GM20000 (cell line): ENCODE measurements around the gene CXCL1.

Experiments
- DNase-seq: peaks from one replicate; pipeline ENCODE4 v3.0.0; 2012; ENCODE audit warnings: low spot score
- CTCF ChIP-seq: IDR thresholded peaks from 2 replicates; pipeline ENCODE4 v1.5.1; 2012; ENCODE audit warnings: mild to moderate bottlenecking, control low read depth; ENCODE audit errors: extremely low read depth, missing control alignments

CXCL1 gene

DNA sequence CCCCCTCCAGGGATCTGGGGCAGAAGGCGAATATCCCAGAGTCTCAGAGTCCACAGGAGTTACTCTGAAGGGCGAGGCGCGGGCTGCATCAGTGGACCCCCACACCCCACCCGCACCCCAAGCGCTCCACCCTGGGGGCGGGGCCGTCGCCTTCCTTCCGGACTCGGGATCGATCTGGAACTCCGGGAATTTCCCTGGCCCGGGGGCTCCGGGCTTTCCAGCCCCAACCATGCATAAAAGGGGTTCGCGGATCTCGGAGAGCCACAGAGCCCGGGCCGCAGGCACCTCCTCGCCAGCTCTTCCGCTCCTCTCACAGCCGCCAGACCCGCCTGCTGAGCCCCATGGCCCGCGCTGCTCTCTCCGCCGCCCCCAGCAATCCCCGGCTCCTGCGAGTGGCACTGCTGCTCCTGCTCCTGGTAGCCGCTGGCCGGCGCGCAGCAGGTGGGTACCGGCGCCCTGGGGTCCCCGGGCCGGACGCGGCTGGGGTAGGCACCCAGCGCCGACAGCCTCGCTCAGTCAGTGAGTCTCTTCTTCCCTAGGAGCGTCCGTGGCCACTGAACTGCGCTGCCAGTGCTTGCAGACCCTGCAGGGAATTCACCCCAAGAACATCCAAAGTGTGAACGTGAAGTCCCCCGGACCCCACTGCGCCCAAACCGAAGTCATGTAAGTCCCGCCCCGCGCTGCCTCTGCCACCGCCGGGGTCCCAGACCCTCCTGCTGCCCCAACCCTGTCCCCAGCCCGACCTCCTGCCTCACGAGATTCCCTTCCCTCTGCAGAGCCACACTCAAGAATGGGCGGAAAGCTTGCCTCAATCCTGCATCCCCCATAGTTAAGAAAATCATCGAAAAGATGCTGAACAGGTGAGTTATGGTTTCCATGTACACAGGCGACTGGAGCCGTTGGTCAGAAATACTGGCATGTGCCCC lies at the start of gene CXCL1:
TSS of gene CXCL1 (plus strand) at position 264 of the 926 bp plus-strand sequence. CDS start at position 342, 78 bp downstream.
- TF ChIP-seq CTCF = no peak
- no peak for DNase-seq

- TF ChIP-seq CTCF = no peak
Measured at GRCh38 chr4:73821325-73821724, 47.9 kb upstream of the CXCL1 start.

GRCh38 chr4:73822389-73822788 lies 46.8 kb upstream of the CXCL1 start:
- no peak for TF ChIP-seq CTCF
- no peak for DNase-seq

More at GRCh38 chr4:73821325-73821724, 47.9 kb upstream of the CXCL1 start:
- no peak for DNase-seq

DNA sequence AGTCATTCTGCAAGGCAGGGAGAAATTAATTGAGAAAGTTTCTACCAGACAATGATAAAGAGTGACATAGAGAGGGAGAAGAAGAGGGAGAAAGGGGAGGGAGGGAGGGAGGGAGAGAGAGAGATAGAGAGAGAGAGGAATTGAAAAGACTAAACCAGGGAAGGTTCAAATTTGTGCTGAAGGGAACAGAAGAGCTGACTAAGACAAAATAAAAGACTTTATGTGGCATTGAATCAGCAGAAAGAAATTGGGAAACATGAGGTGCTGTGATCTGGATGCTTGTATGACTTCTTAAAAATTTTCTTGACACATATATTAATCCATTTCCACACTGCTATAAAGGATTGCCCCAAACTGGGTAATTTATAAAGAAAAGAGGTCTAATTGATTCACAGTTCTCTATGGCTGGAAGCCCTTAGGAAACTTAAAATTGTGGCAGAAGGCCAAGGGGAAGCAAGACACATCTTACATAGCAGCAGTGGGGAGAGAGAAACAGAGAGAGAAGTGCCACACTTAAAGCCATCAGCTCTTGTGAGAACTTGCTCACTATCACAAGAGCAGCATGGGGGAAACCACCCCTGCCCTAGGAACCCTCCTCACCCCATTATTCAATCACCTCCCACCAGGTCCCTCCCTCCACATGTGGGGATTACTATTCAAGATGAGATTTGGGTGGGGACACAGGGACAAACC lies 46.2 kb upstream of the CXCL1 start:
- no peak for DNase-seq
- no peak for TF ChIP-seq CTCF

DNA sequence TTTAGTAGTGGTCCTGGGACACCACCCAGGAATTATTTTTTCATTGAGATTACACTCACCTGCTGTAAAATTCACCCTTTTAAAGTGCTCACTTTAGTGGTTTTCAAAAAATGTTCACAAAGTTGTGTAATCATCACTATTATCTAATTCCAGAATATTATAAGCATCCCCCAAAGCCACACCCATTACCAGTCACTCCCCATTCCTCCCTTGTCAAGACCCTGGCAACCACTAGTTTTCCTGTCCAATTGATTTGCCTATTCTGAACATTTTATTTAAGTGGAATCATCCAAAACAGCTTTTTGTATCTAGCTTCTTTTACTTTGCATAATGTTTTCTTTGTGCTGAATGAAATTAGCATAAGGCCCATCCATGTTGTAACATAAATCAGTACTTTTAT lies 45.4 kb upstream of the CXCL1 start:
- no peak for TF ChIP-seq CTCF
- no peak for DNase-seq

- no peak for DNase-seq
- no peak for TF ChIP-seq CTCF
Measured at GRCh38 chr4:73828956-73829355, 40.2 kb upstream of the CXCL1 start.

GRCh38 chr4:73831569-73831968 lies 37.6 kb upstream of the CXCL1 start:
- TF ChIP-seq CTCF = no peak
- DNase-seq = no peak
